Amniotic epithelial cell (primary cell): ENCODE measurements around the gene TIFAB.

Experiments
- DNase-seq: peaks from one replicate; pipeline ENCODE4 v3.0.0-alpha.2; 2010; ENCODE audit warnings: low read depth

Gene TIFAB

GRCh38 chr5:135481909-135482311 is 29.8 kb upstream of the TIFAB start:
- DNase-seq, result no peak

GRCh38 chr5:135481387-135481786 is 29.2 kb upstream of the TIFAB start:
- no peak for DNase-seq

GRCh38 chr5:135480511-135480910 is 28.4 kb upstream of the TIFAB start:
- DNase-seq, result no peak

GRCh38 chr5:135478938-135479337 is 26.8 kb upstream of the TIFAB start:
- DNase-seq, result no peak

GRCh38 chr5:135477613-135478066 is 25.5 kb upstream of the TIFAB start:
- no peak for DNase-seq

GRCh38 chr5:135476615-135477581 is 24.7 kb upstream of the TIFAB start:
- no peak for DNase-seq

- no peak for DNase-seq
These were observed 22.0 kb upstream of the TIFAB start for GRCh38 chr5:135473956-135474670.

GRCh38 chr5:135472141-135472540 is 20.0 kb upstream of the TIFAB start:
- DNase-seq, result no peak

- DNase-seq, result no peak
These were observed 19.6 kb upstream of the TIFAB start for GRCh38 chr5:135471726-135472125.

- no peak for DNase-seq
These were observed 17.8 kb upstream of the TIFAB start for GRCh38 chr5:135469911-135470310.

GRCh38 chr5:135468541-135468940 is 16.4 kb upstream of the TIFAB start:
- DNase-seq, result no peak

- no peak for DNase-seq
These were observed 15.8 kb upstream of the TIFAB start for GRCh38 chr5:135467871-135468485.

GRCh38 chr5:135467051-135467625 is 15.0 kb upstream of the TIFAB start:
- no peak for DNase-seq

- DNase-seq, result peak; percentile 42
These were observed 14.3 kb upstream of the TIFAB start for GRCh38 chr5:135466178-135467050.

- DNase-seq, result no peak
These were observed 13.4 kb upstream of the TIFAB start for GRCh38 chr5:135465391-135466122.

GRCh38 chr5:135462304-135462703 is 10.2 kb upstream of the TIFAB start:
- peak; percentile 29 for DNase-seq

- DNase-seq, result no peak
These were observed 9.5 kb upstream of the TIFAB start for GRCh38 chr5:135461481-135462151.

- no peak for DNase-seq
These were observed 8.3 kb upstream of the TIFAB start for GRCh38 chr5:135460246-135461033.

- peak; percentile 76 for DNase-seq
These were observed 6.8 kb upstream of the TIFAB start for GRCh38 chr5:135458921-135459331.
